GM19463 (cell line): ENCODE results near the gene RENBP.
A peak's percentile ranks its signal among the peaks of the same experiment; 100 is the strongest.

Experiments
- ATAC-seq: cut with Tn5 transposase; IDR thresholded peaks from one replicate; pipeline ENCODE4 v1.9.1; 2021; ENCODE audit warnings: mild to moderate bottlenecking, moderate library complexity; ENCODE audit not compliant: unreplicated experiment

RENBP gene

DNA sequence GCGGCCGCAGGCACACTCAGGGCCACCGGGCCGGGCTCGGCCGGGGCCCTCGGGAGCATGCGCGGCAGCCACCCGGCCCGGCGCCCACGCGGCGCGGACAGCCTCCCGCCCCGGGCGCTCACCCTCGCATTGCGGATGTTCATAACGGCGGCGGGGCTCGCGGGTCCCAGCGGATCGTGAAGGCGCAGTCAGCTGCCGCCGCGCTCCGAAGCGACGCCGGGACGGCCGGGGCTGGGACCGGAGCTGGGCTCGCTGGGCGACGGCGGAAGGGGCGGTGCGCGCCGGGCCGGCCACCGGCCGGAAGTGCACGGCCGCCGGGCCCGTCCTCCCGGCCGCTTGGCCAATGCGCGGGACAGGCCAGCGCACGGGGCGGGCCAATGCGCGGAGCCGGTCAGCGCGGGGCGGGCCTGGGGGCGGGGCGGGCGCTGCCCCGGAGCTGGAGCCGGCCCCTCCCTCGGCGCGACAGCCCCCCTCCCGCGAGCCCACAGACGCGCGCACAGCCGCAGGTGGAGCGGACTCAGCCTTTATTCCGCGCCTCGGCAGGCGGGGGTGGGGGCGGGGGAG, 9.6 kb downstream of the RENBP start, which contains the start of gene NAA10:
Gene NAA10 (minus strand): TSS at position 276 of the 564 bp plus-strand sequence. CDS start 133 bp downstream, at position 143.
- peak; percentile 92 for ATAC-seq

DNA sequence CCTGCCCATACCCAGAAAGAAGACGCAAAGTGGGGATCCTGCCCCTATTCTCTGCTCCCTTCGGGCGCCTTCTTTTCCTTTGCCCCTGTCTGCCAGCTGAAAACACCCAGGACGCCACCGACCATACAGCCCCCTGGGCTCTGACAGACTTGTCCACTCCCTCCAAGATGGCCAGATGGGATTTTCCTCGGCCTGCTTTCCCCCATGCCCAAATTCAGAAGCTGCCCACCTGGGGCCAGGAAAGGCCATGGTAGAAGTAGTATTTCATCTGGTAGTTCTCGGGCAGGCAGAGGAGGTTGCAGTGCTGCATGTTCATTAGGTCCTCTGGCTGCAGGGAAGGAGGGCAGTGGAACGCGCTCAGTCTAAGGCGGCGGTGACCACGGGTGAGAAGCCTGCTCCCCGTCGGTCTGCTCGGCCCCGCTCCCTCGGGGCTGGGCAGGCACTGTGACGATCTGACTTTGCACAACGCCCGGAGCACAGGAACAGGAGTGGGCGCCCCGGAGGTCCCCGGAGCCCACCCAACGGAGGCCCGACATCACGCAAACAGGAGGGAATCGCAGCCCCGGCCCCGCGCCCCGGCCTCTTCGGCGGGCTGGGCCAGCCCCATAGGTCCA, 10.2 kb downstream of the RENBP start:
- peak; percentile 4 for ATAC-seq

DNA sequence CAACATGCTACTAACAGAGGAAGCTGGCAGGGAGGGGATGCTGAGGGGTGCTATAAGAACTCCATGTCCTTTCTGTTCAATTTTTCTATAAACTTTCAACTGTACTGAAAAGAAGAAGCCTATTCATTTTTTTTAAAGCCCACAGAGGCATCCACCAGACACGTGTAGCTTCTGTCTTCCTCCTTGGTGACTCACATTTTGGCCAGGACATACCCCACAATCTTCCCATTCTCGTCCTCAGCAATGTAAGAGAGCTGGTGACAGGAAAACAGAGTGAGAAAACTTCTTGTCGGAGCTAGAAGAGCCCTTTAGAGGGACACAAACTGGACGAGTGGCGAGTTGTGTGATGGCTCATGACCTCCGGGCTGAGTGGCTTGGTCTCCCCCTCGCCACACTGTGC, 10.7 kb downstream of the RENBP start:
- no peak for ATAC-seq

DNA sequence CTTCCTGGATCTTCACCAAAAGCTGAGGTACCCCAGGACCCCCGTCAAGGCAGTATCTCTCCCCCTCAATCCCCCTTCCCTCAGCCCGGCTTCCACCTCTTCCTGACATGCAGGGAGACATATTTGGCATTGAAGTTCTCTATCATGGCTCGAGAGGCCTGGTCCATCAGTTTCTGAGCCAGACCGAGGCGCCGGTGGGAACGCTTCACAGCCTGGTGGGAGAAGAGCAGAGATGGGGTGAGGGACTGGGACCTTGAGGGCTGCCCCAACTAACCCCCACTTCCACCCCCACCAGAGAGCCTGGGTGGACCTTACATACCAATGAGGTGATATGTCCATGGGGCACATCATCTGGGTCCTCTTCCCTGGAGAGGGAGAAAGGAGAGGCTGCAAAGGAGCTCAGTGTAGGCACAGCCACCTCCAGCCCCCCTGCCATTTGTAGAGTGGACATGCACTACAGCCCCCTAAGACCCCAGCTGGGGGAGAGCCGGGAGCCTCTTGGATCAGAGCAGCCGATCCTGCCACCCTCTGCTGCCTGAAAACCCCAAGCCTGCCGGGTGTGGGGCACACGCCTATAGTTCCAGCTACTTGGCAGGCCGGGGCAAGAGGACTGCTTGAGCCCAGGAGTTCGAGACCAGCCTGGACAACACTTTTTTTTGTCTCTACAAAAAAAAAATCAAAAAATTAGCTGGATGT, 12.1 kb downstream of the RENBP start:
- no peak for ATAC-seq

DNA sequence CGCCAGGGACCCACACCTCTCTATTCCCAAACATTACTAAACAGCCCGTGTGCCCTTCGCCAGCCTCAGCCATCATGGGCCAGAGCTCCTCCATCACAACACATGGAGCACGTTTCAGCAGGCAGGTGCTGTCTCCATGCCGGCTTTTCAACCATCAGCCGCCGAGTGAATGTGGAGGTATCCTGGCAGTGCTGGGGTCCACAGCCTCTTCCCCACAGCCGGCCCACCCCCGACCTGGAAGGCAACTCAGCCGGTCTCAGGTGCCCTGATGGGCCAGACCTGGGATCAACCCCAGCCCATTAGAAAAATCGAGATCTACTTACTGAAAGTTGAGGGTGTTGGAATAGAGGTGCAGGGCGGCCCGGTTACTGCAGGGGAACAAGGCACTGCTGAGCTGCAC, 12.7 kb downstream of the RENBP start:
- ATAC-seq = no peak

DNA sequence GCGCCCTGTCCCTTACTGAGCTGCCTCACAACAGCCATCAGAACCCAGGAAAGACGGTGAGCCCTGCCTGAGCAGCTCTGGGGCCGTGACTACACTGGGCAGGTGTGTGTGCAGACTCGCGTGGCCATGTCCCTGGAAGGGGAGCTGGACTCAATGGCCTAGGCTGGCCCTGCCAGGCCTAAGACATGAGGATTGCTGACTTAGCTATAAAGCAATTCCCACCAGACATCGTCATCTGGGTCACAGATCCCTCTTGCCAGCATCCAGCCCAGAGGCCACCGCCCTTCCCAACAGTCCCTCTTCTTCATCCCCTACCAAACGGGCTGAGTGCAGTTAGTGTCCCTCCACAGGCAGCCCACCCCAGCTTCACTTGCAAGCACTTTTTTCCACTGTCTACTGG, 13.3 kb downstream of the RENBP start:
- no peak for ATAC-seq

DNA sequence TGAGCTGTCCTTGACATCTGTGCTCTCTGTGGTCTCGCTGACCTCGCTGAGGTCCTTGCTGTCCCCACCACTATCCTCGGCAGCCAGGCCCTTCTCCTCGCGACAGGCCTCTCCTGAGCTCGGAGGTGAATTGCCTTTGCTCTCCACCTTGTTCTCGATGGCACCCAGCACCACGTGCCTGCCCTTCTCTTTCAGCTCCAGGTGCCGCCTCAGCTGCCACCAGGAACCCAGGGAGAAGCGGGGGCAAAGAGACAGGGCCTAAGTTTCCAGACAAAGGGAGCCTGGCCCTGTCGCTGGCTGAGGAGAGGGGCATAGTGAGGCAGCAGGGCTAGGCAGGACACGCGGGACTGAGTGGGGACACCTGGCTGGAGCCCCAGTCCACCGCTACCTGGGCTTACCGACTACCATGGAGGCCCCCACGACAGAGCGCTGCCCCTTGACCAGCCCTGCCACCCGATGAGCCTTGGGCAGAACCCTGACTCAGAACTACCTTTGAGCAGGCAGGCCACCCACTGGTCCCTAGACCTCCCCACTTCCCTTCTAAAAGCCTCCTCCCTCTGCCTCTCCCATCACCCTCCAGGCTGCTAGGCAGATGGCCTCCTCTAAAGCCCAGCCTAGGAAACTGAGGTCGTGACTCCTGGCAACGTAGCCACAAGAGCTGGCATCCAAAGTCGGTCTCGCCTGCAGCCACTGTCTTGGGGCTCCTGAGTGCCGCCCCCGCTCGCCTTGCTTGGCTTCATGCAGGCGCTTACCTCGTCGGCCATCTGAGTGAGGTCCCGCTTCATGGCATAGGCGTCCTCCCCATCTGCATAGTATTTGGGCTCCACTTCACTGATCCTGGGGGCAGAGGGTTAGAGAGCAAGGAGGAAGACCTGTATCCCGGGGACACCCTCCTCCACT, 14.2 kb downstream of the RENBP start:
- no peak for ATAC-seq

DNA sequence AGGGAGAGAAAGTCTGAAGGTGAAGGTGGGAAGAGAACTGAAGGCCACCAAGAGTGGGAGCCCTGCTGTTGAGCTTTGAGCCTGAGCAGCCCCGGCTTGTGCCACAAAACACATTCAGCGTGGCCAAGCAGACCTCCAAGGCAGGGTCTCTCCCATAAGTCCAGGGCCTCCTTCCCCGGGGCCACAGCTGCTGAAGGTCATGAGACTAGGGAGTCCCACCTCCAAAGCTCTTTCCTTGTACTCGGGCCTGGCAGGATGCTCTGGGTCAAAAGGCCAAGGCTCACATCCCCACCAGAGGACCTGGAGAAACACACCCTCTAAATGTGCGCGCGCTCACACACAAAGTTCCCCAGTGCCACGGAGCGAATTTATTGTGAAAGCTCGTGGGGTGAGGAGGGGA, 14.9 kb downstream of the RENBP start:
- no peak for ATAC-seq

DNA sequence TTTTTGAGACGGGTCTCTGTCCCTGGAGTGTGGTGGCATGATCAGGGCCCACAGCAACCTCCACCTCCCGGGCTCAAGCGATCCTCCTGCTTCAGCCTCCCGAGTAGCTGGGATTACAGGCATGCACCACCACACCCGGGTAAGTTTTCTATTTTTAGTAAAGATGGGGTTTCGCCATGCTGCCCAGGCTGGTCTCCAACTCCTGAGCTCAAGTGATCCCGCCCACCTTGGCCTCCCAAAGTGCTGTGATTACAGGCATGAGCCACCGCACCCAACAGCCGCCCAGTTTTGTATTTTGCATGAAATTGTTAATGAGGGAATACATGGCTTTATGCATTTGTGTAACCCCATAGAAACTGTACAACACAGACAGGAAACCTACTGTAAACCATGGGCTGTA, 15.6 kb downstream of the RENBP start:
- no peak for ATAC-seq

DNA sequence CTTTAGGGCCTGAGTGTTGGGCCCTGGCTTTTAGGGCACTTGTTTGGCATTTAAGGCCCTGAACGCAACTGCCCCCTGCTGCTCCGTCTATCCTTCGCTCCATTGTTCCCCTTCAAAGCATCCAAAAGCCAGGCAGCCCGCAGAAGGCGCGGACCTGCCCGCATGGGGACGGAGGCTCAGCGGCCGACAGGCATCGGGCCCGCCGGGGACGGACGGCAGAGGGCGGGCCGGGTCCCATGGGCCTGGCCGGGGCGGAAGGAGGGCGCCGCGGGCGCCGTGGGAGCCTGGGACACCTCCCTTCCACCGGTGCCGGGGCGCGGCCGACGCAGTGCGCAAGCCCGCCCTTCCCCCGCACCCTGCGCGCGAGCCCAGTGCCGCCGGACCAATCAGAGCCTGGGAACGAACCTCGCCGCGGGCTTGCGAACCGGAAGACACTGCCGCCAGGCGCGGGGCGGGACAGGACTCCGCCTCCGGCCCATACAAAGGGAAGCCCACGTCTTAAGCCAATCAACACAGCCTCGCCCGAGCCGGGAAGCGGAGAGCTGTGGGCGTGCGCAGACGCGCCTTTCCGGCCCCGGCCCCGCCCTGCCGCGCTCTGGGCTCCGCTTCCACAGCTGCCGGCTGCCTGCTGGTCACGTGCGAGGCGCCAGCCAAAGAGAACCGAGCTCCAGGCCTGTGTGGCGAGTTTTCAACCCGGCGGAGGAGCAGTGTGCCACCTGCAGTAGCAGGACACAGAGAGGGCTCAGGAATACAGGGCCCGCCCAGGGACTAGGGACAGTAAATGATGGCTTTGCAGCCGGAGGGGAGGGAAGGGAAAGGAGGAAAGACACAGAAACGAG, 16.3 kb downstream of the RENBP start:
- ATAC-seq = peak; percentile 64

DNA sequence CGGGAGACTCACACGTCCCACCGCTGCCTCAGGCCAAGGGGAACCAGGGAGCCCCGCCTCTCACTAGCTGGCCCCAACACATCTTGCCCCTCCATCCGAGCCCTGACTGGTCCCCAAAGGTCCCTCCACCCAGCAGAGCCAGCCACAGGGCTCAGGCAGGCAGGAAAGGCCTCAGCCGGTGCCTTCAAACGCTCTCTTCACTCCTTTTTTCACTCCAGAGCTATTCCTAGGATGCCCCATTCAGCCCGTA, 16.8 kb downstream of the RENBP start:
- no peak for ATAC-seq

DNA sequence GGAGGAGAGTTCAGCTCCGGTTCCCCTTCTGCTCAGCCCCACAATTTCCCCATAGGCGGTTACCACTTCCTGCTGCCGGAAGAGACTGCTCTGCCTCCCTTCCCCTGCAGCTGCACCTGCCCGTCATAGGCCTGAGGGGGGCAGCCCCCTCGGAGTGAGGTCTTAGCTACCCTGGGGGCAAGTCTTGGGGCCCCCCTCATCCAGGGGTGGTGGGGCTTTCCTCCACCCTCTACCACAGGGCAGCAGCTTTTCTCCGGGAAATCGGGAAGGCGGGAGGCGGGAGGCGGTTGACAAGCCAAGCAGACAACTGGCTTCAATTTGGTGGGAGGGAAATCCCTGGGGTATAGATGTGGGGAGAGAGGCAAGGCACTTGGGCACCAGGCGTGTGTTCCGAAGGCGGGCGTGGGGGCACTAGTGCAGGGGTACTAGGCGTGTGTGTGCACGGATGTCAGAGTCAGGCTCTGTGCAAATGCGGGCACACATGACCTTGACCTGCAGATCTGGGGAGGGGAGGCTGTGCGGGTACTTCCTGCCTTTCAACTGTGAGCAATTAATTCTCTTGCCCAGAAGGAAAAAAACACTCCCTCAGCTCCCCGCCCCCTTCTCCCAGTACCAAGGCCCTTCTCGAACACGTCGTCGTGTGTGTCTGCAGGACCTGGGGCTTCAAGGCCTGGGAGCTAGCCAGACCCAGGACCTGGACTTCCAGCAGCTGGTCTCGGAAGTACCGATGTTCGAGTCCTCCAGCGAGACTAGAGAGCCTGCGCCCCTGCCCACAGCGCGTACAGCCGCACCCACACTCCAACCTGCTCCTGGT, 17.4 kb downstream of the RENBP start:
- peak; percentile 38 for ATAC-seq

DNA sequence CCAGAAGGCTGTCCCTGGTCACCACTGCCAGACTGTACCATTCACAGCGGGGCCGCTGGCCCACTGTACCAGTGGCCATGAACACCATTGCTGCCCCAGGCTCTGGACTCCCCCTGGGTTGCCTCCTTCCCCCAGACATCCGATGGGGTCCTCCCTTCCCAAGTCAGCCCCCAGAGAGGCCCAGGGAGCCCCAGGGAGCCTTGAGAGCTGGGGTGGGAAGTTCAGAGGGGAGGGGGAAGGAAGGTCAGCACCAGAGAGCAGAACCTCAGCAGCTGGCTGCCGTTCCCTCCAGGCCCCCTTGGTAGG, 17.9 kb downstream of the RENBP start:
- no peak for ATAC-seq

DNA sequence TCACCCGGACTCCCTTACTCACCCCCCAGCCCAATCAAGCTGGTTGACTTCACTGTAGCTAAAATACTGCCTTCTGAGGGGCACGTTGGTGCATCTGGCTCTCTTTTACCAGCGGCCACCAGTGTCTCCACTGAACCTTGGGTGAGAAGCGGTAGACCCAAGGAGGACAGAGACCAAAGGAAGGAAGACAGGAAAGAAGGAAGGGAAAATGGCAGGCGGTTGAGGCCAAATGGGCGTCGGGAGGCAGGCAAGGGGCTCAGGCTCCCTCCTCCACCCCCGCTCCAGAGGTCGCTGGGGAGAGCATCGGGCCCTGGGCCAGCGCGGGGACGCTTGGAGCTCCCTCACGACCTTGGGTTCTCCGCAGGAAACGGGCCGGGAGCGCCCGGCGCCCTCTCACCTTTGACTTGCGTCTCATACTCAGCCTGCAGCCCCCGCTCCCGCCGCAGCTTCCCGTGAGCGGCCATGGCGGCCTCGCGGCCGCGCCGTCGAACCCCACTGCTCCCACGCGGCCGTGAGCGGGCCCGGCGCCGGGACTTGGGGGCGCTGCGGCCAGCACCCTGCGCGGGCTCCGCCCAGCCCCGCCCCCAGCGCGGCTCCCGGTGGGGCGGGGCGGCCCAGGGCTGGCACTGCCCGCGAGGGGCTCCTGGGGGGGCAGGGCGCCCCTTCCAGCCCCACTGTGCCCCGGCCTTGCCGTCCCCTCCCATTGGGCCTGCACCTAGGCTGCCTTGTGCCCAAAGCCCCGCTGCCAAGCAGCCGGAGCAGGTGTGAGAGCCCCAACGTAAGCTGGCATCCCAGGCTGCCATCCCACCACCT, 18.5 kb downstream of the RENBP start, which contains the start of gene ARHGAP4:
Gene ARHGAP4 (minus strand): TSS at position 526 of the 813 bp plus-strand sequence. CDS start 62 bp downstream, at position 464.
- ATAC-seq = no peak

DNA sequence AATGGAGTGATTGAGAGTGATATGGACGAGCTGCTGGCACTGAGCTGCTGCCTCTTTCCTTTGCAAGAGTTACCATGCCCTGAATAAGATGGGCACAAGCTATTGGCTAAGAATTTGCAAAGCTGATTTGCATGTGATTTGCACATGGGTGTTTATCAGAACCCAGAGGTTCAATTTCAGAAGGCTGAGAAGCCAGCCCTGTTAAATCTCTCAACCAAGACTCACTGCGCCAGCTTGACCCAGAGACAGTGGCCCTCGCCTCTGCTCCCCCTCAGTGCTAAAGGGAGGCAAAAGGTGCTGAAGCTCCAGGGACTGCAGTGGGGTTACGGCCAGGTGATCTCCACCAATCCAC, 19.1 kb downstream of the RENBP start:
- no peak for ATAC-seq

DNA sequence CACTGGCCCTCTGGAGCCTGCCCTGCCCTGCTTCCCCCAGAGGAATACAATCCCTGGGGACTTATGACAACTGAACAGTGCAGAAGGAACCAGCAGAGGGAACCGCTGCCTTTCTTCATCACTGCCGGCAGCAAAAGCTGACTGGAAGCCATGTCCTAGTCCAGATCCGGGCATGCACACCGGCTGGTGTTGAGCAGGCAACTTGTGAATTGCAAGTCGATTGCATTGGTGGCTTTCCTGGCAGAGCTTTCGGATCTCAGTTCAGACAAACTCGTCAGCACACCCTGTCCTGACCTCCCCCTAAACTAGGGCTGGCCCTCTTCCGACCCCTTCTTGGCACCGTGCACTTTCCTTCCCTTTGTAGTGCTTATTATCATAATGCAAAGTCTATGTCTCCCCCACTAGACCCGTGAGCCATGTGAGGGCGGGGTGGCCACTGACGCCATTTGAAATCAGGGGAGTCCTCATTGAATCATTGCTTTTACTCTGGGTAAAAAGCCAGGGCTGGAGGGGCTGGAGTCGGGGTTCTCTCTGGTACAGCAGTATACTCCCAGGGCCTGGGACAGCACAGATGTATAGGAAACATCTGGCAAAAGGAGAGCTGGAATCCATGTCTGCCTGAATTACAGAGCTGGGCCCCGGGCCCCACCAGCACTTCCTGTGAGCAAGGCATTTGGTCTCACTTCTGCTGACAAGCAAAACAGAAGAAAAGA, 20.1 kb downstream of the RENBP start:
- ATAC-seq = no peak

DNA sequence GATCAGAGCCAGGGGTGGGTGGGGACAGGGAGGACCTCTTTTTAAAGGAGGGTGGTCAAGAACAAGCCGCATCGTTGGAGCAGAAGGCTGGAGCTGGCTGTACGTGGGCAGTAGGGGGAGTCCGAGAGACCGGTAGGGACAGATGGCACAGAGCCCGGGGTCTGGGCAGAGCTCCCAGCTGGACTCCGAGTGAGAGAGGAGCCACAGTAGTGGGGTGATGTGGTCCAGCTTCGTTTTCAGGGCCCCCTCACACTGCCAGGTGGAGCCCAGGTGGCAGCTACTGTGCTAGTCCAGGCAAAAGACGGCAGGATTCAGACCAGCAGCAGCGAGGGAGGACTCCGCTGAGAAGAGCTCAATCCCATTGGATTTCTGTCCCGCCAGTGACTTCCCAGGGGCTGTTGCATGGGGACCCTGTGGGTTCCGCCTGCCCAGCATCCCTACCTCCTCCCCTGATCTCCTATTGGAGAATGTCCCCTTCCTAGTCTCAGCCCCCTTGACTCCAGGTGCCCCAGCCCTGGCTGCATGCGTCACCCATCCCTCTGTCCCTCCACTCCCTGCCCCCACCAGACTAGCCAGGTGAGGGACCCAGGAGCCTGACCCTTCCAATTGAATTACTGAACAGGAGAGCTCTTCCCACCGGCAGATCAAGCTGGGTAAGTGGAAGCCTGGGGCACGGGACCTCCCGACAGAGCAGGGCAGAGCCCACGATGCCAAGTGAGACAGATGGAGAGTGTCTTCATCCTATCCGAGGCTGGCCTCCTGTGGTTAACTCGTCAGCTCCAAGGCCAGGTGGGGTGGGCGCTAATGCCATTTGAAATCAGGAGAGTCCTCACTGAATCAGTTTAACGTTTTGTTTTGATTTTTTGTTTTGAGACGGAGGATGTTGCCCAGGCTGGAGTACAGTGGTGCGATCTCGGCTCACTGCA, 21.2 kb downstream of the RENBP start:
- no peak for ATAC-seq
